ENCODE measurements around the gene PRLR.

DNA sequence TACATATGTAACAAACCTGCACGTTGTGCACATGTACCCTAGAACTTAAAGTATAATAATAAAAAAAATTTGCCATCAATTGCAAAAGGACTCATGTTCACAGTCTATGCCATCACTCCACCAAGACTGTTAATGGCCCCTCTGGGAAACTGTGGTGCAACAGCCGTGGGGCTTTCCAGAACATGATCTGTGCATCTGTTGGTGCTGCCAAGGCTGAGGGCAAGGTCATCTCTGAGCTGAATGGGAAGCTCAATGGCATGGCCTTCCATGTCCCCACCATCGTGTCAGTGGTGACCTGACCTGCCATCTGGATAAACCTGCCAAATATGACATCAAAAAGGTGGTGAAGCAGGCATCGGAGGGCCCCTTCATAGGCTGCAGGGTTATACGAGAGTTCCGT lies 149.2 kb downstream of the PRLR start:
- TF ChIP-seq FIP1L1 (IDR thresholded peaks at IDR 0.05; ENCODE audit: borderline replicate concordance, insufficient read depth, low read depth, low read length) (no peak), ZBTB7A (CRISPR knock-in tag; IDR thresholded peaks at IDR 0.05) (no peak), ARNTL (CRISPR knock-in tag; IDR thresholded peaks at IDR 0.05) (no peak), U2AF2 (IDR thresholded peaks at IDR 0.05; ENCODE audit: low read depth, low read length) (no peak), ZNF263 (CRISPR knock-in tag; IDR thresholded peaks at IDR 0.05) (no peak), AKAP8 (CRISPR knock-in tag; IDR thresholded peaks at IDR 0.05) (no peak), IKZF1 (IDR thresholded peaks at IDR 0.05) (no peak), ZNF274 (CRISPR knock-in tag; IDR thresholded peaks at IDR 0.05) (no peak), CBX2 (IDR thresholded peaks at IDR 0.05; ENCODE audit: low read depth, low read length) (no peak), CBX2 (CRISPR knock-in tag; IDR thresholded peaks at IDR 0.05; ENCODE audit: low read depth) (no peak), RXRA (CRISPR knock-in tag; IDR thresholded peaks at IDR 0.05) (no peak)
- TF ChIP-seq, protein P1, sequence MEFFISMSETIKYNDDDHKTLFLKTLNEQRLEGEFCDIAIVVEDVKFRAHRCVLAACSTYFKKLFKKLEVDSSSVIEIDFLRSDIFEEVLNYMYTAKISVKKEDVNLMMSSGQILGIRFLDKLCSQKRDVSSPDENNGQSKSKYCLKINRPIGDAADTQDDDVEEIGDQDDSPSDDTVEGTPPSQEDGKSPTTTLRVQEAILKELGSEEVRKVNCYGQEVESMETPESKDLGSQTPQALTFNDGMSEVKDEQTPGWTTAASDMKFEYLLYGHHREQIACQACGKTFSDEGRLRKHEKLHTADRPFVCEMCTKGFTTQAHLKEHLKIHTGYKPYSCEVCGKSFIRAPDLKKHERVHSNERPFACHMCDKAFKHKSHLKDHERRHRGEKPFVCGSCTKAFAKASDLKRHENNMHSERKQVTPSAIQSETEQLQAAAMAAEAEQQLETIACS (CRISPR knock-in tag; IDR thresholded peaks at IDR 0.05): no peak
